Erythroblast (primary cell): ENCODE measurements around the gene PARP11.

Source experiments
- GATA1 ChIP-seq: IDR thresholded peaks from 2 replicates; pipeline ENCODE4 v1.6.1; 2011; ENCODE audit warnings: low read depth, mild to moderate bottlenecking, control low read depth, low read length, moderate library complexity
- POLR2A ChIP-seq: IDR thresholded peaks from 2 replicates; pipeline ENCODE4 v1.6.1; 2011; ENCODE audit warnings: mild to moderate bottlenecking, low read length

DNA sequence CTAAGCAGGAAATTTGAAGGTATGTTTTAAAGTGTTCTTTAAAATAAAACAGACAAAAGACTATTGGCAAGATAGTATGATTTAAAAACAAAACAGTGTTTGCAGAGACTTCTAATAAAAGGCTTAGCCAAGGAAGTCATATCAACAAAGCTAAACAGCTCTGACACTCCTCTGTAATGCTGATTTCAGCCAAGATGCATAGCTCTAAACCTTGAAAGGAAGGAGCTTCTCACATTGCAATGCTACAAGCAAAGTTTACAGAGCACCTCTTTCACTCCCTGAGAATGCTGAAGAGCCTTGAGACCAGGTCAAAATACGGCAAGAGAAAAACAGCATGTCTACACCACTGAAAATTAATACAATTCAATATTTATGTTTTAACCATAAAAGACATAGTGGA lies 51.8 kb downstream of the PARP11 start:
- TF ChIP-seq POLR2A (no peak), GATA1 (no peak)
